Left cardiac atrium (tissue), 4 donors: Measurements from ENCODE around the gene FMOD. TPM values are rescaled to one million over a fixed set of nuclear protein-coding genes. Genes with fewer than 3 reads are reported as not detected.
A peak's percentile ranks its signal among the peaks of the same experiment; 100 is the strongest.

ENCODE experiments used
- ATAC-seq, 2 donors: fragments of 200-7000 bp; cut with Tn5 transposase; one replicate each; pipeline ENCODE4 v1.9.1; 2020; ENCODE audit warnings: mild to moderate bottlenecking in 2 of 2, moderate library complexity in 2 of 2
- DNase-seq: peaks from one replicate; pipeline ENCODE4 v3.0.0-alpha.2; 2020
- intact Hi-C, 2 donors: fragments of 100-400 bp; cut with DNase I; formaldehyde crosslinking; loops; one replicate each; pipeline versions ENCODE4 v1.14.1 to v1.15.1; 2022 to 2023
- total RNA-seq, 2 donors: library from RNA; stranded (reverse); fragmentation: NEBNext Ultra II Directional; extraction: Animal tissue kit (Norgen Biotek cat#: 25700); gene quantifications; one replicate each; pipeline ENCODE4 v1.2.1, GENCODE V29; 2021
- donor health status: DM: no; HTN: yes; CAD: no.
- donor health status: DM: no; HTN: yes; CAD: no; lungs with severe emphysema.
- donor health status: DM: yes; HTN: yes; CAD: no.
- donor health status: Dilated cardiomyopathy.

The FMOD gene
- total RNA-seq, 2 donors from 2014 or later = 33.3 to 51.6 TPM

DNA sequence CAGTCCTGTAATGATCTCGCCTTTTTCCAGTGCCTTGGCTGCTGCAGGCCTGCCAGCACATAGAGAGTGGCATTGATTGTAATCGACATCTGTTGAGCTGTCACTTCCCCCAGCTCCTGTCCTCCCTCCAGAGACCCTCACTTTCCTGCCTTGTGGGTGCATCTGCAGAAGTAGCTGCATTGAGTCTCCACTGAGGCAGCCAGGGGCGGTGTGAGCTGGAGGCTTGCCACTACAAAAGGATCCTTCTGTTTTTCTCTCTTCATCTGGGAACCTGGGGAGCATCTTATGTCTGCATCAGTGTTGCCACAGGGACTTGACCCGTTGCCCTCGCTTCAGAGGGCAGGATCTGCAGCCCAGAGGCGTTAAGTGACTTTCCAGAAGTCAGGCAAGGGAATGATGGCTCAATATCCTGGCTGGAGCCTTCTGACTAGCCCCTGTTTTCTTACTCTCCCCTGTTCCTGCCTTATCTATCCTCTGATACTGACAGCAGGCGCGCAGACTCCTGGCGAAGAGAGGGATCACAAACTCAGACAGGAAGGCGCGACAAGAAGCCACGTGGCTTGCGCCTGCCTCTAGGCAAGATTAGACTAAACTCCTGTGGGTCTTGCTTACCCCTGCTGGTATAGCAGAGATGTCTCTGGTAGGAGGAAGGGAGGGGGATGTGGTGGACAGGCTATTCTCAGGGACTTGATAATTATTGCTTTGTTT is 13.3 kb upstream of the FMOD start:
- DNase-seq = peak; percentile 77
- intact Hi-C loops = no loop called here
- peak; percentile 56 to 73 for ATAC-seq

DNA sequence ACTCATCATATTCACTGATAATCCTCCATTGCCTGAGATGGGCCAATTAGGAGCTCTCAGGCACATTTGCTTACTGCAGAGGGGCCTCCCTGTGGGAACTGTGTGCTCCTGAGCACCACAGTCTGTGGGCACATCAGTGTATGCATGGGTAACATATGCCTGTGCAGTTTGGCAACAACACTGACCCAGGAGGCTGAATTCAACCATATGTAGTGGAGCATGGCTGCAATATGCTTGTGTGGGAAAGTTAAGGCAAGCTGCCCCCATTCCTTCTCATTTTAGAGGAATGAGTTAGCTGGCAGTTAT is 11.8 kb upstream of the FMOD start:
- DNase-seq = no peak
- no peak for ATAC-seq
- intact Hi-C loops = no loop called here

DNA sequence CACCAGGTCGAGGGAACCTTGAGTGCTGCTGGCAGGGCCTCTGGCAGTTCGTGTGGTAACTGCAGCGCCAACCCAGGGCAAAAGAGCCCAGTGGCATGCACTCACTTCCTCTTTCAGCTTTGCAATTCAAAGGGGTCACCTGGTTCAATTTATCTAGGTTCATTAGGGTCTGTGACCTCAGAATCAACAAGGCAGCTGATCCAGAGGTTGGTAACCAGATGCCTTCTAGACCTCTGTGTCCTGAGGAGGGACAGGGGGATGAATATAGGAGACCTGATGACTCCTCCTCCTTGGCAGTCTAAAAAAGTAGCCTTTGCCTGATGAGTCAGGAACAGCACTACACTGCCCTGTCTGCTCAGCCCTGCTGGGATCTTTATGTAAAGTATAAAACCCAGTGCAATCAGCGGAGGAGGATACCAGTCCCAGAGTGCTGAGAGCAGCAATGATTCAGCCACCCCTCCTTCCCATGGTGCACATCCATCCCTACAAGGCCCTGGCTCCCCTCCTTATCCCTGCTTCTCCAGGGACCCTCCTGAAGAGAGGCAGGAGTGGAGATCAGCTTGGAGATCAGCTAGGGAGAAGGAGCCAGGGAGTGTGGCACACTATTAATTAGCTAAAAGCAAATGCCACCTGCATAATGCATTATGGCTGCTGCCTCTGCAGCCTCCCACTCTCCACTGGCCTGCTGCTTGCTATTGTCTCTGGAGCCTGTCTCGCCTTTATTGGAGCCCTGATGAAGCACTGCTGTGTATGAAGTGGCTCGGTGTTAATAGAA is 11.2 kb upstream of the FMOD start:
- DNase-seq = no peak
- intact Hi-C loops = no loop called here
- ATAC-seq = peak in 1 of 2 donors; percentile 53

DNA sequence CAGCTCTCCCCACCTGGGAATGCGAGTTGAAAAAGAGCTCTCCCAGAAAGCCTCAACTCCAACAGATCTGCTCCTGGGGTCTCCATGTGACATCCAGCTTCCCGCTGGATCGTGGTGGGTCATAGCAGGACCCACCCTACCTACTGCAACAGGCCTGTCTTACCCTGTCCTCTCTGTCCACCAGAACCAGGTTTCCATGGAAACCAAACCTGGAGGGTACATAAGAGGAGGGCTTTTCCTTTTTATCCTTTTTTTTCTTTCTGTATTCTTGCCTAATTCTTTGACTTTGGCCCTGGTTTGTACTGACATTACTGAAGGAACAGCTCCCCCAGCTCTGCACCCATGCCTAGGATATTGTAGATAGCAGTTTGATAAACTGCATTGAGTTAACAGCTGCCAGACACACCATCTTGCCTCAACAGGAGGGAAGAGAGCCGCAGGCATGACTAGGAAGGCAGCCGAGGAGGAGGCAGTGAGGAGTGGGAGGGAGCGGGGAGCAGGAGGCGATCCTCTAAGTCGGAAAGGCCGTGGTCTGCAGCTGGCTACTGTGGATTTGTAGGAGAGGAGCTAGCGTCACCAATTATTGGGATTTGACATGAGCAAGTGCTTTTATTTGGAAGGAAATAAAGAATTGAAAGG is 9.7 kb upstream of the FMOD start:
- no peak for DNase-seq
- no peak for ATAC-seq
- intact Hi-C loops = no loop called here

DNA sequence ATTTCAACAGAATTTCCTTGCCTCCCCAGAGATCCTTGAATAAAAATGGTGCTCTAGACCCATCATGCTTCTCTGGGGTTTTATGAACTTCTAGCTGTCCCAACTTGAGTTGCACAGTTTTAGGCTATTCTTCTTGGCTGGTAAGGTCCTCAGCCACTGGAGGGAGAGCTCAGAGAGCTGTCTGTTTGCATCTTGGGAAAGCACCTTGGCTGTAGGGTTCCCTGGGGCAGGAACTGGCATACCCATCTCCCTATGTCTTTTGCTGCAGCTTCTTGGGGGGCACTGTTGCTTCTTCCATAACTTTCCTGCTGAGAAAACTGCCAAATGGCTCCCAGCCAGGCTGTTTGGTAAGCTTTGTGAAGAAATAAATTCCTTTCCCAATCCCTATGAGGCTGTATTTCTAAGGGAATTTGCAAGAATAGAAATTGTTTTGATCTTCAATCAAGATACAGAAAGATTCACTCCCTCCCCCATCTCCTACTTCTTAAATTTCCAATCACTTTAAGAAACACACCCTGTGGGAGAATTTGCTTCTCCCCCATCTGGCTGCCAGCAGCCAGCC is 8.2 kb upstream of the FMOD start:
- DNase-seq (peak; percentile 50), ATAC-seq (peak in 1 of 2 donors; percentile 58)
- intact Hi-C loops = no loop called here

DNA sequence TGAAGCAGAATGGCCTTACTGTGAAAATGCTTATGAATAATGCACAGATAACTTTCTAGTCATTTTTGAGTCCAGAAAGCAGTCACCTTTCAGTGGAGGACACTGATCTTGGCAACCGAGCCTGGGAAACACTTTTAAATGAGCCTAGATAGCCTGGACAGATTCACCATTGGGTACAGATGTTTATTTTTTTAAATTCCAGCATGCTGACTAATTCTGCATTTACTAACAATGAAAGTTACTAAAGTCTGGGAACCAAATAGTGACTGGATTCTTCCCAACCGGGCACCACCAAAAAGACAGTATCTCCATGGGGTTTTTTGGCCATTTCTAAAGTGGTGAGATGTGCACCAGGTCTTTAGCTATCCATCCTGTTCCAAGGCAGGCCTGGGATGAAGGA is 3.3 kb upstream of the FMOD start:
- intact Hi-C loops = no loop called here
- no peak for DNase-seq
- no peak for ATAC-seq

DNA sequence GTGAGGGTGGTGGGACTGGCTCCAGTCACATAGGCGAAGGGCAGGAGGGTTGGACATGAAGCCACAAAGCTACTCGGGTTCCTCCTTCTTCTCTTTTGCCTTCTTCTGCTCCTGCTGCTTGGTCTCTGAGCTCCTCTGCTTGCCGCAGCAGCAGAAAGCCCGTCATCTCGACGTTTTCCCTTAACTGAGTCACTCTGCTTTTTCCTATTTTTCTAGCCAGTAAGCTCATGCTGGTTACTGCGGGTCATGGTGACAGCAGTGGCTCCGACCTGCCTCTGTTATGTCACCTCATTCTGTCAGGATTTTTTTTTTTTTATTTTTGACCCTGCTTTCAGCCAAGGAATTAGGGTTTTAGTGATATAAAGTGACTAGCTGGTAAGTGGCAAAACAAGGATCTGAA is 2.6 kb upstream of the FMOD start:
- ATAC-seq = no peak
- no peak for DNase-seq
- intact Hi-C loops = no loop called here

DNA sequence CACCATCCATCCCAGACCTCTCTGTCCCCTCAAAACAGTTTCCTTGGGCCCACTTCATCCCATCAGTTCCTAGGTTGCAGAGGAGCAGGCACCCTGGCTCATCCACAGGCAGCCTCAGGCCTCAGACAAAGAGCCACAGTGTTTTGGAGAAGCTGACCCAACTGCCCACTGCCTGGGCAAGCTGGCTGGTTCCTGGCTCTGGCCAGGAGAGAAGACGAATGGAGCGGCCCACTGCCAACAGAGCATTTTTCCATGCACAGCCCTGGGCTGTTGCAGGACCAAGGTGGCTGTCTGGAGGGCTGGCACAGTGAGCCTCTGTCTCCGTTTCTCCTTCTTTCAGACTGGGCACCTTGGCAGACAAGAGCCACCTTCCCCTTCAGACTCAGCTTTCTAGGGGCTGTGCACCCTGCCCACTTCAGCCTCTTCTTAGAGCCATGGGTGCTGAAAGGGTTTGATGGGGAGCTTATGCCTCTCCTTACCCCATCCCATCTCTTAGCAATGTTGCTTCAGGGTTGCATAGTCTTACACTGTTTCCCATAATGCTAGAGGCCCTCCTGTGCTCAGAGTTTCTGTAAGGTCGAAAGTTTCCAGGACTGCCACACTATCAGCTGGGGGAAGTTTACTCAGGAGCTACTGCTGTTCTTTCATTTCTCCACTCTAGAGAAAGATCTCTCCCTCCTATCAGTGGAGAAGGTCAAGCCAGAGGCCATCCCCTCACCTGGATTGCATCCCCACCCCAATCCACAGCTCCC is 973 bp downstream of the FMOD start:
- ATAC-seq (peak in 1 of 2 donors; percentile 15), DNase-seq (no peak)
- intact Hi-C loops = no loop called here

DNA sequence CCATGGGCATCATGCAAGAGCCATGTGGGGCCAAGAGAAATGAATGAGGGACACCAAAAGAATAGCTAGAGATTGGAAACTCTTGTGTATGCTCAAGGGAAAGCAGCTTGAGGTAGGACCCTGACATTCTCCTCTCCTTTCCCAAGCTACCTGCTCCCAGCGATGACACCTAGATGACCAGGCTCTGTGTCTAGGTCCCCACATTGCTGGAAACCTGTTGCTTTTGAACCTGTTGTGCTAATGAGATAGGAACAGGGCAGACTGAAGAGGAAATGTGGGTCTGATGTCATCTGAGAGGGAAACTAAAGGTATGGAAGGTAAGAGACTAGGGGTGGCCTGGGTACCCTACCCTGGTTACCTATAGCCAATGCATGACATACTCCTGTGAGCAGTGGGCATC is 1.8 kb downstream of the FMOD start:
- intact Hi-C loops = no loop called here
- DNase-seq (no peak), ATAC-seq (no peak)

DNA sequence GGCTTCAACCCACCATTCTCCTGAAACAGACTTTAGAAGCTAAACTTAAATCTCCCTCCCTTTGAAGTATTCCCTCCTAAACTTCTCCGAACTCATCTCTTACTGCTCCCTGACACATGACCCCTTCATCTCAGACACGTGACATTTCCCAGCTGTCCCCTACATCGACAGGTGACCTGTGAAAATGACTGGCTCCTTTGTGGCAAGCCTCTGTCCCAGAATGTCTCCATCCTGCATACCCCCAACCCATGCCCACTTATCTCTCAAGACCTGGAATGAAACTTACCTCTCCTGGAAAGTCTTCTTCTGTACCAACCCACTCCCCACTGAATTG is 4.2 kb downstream of the FMOD start:
- ATAC-seq (no peak), DNase-seq (no peak)
- intact Hi-C loops = no loop called here

DNA sequence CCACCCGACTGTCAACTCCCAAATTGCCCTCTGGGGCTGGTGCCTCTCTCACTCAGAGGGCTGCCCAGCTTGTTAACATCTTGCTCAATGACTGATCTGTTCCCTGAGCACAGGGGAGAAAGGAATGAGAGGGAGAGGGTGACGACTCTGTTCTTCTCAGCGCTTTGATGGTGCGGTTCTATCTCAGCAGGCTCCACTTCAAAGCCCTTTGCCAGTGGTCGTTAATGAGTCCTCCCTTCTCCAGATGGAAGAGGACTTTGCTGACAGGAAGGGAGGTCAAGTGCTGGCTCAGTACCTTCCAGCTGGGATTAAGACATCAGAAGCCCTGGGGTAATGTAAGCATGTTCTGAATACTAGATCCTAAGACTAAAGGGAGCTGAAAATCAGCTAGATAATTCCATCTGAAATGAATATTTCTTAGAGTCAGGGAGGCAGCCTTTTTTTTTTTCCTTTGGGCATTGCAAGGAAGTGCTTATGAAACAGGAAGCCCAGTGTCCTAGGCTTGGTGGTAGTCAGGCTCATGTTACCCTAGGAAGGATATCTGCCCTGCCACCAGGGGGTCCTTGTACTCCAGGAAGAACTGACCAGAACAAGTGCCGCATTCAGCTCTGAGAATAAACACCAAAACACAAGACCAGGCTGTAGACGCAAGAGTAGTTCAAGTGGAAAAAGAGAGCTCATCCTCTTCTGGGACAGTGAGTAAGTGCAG is 4.7 kb downstream of the FMOD start:
- intact Hi-C loops = no loop called here
- no peak for ATAC-seq
- no peak for DNase-seq

DNA sequence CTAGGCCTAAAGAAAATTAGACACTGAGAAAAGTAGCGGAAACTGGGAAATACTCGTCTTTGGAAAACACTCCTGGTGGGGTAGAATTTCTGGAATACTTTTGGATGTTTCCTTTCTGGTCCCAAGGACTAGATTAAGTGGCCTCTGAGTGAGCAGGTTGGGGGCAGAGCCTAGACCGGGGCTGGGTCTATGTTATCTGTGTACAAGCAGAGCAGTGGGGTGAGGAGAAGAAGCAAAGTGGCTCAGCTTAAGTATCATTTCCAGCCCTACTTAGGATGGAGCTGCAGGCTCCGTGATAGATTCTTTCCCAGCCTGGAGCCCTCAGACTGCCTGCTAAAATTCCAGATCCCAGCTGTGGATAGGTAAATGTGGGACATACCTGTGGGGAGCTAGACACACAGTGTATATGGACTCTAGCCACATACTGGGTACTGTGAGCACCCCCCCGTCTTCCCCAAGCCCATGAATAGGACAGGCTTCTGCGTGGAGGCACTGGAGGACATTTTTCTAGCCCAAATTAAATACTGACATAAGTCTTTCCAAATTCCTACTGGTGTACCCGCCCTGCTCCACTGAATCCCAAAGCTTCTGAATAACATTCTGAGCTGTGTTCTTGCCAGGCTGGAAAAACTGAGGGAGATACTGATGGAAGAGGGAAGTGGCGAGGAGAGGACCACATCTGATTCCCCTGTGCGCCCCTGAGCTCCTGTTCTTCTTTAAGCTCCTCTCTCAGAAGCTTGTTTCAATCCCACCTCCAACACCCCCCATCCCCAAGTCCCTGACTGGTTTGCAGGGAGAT is 6.8 kb downstream of the FMOD start:
- DNase-seq (no peak), ATAC-seq (no peak)
- intact Hi-C loops = loop anchor here in 1 of 2 donors (5.0 kb wide), 2 partner anchors 98 to 143 kb away; no protein-coding TSS in a partner anchor

DNA sequence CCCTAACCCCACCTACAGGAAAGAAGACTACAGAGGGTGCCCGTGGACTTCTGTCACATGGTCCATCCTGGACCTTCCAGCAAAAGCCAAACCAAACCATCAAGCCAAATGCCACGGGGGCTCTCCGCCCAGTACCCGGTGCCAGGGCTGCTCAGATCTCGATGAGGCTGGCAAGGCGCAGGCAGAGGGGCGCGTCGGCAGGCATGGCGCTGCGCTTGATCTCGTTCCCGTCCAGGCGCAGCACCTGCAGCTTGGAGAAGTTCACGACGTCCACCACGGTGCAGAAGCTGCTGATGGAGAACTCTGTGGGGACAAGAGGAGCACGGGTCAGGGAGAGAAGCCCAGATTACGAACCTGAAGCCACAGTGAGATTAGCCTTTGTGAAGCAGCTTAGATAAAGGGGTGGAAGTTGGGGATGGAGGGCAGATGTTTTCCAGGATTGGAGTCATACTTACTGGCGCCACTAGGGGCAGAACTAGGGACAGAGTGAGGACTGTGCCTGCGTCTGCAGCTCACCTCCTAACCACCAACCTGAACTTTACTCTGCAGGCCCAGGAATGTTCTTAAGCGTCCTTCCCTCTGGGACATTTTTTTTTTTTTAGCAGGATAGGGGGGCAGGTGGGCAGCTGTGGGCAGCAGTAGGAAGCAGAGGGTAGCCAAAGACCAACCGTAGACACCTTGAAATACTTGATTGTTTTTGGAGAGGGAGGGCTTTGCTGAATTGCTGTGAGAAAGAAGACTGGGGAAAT is 8.6 kb downstream of the FMOD start:
- intact Hi-C loops = loop anchor here in 1 of 2 donors (5.0 kb wide), 2 partner anchors 100 to 145 kb away; no protein-coding TSS in a partner anchor
- ATAC-seq = peak; percentile 53 to 61
- peak; percentile 50 for DNase-seq

DNA sequence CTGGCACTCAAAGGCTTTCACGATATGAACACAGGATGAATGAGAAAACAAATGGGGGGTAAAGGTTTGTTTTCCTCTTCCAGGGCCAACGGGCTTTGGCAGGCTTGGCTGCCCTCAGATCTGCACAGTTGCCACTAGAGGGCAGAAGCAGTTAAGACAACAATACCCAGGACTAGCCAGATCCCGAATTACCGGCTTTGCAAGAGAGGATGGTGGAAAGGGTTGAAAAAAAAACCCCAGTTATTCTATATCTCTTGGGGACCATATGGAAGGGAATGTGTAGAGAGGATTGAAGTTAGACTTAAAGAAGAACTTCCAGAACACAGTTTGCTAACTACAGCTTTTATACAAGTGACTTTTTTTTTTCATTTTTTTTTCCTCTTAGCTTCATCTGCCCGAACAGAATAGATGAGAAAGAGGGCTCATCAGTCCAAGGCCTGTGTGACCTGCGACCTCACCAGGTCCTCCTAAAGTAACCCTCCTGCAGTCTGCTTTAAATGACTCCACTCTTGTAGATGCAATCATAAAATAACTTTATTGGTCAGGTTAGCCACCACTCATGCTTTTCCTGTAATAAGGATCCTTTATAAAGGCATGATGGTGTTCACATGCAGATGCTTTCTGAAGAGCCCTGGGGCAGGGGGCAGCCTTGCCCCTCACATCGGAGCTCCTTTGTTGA is 10.7 kb downstream of the FMOD start:
- DNase-seq (peak; percentile 71), ATAC-seq (peak; percentile 81 to 89)
- intact Hi-C loops = loop anchor here (1.0 to 5.0 kb wide), 3 partner anchors 102 to 147 kb away; no protein-coding TSS in a partner anchor

DNA sequence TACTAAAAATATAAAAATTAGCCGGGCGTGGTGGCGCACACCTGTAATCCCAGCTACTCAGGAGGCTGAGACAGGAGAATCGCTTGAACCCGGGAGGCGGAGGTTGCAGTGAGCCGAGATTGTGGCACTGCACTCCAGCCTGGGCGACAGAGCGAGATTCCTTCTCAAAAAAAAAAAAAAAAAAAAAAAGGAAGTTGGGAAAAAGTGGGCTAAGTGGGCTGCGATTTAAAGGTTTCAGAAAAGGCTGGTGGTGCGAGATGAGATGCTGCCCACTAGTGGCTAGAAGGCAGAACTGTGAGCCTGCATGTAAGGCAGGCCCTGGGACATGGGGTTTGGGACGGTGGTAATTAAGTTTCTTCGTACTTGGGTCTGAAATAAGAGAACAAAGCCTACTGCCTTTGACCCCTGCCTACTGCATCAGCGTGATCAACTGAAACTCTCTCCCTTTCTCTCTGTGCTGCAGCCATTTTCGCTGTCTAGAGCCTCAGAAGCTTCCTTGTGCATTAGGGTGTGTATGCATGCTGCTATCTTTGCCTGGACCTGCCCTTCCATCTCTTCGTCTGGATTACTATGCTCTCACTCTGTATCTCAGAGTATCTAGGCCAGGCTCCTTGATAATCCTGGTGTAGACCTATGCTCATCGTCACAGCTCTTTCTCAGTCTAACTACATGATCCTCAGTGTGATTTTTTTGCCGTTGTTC is 12.4 kb downstream of the FMOD start:
- peak; percentile 62 for DNase-seq
- intact Hi-C loops = loop anchor here (1.0 to 10.0 kb wide), 4 partner anchors 65 to 366 kb away; no protein-coding TSS in a partner anchor

DNA sequence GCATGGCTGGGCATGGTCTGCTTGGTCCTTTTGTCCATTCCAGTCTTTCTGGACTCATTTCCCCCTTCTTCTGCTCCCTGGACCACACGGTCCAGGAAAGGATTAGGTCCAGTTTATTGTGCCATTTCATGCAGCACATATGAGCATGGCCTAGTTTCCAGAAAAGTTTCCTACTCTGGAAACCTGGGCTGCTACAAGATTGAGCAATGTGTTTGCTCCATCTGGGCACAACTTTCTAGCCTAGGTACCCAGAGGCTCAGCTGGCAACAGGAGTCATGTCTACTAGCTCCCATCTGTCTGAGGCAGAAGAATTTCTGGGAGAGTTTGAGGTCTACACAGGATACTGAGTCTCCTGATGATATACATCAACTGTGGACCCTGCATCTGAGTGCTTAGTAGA is 14.8 kb downstream of the FMOD start:
- intact Hi-C loops = loop anchor here in 1 of 2 donors (10.0 kb wide), 1 partner anchor 369 kb away; no protein-coding TSS in a partner anchor
- no peak for ATAC-seq
- no peak for DNase-seq

More for the DNA sequence above, 12.4 kb downstream of the FMOD start:
- peak; percentile 40 to 54 for ATAC-seq
